Right atrium auricular region (tissue), 2 donors: ENCODE data around the gene BRSK2. TPM values are rescaled to one million over a fixed set of nuclear protein-coding genes. Genes with fewer than 3 reads are reported as not detected.

Experiments
- DNase-seq: peaks from one replicate; pipeline ENCODE4 v3.0.0-alpha.2; 2019; ENCODE audit warnings: low spot score
- H3K27ac ChIP-seq, 2 donors: fragments of 200-600 bp; sonication (generic); 1 replicate in 1 of 2; 2 replicates in 1 of 2; pipeline ENCODE4 v1.5.1; 2016 to 2019
- H3K27me3 ChIP-seq, 2 donors: fragments of 200-600 bp; sonication (generic); one replicate each; pipeline versions ENCODE4 v1.5.1 to v1.6.0; 2017 to 2019
- H3K36me3 ChIP-seq: fragments of 200-600 bp; sonication (generic); one replicate; pipeline ENCODE4 v1.5.1; 2016
- H3K4me1 ChIP-seq, 2 donors: fragments of 200-600 bp; sonication (generic); one replicate each; pipeline versions ENCODE4 v1.5.1 to v1.6.0; 2017 to 2019
- H3K4me3 ChIP-seq, 2 donors: fragments of 200-600 bp; sonication (generic); 1 replicate in 1 of 2; 2 replicates in 1 of 2; pipeline ENCODE4 v1.5.1; 2017 to 2019; ENCODE audit warnings: mild to moderate bottlenecking in 1 of 2, moderate library complexity in 1 of 2
- H3K9me3 ChIP-seq, 2 donors: fragments of 200-600 bp; sonication (generic); one replicate each; pipeline ENCODE4 v1.5.1; 2019
- CTCF ChIP-seq, 2 donors: fragments of 200-600 bp; sonication (generic); IDR thresholded peaks; one replicate each; pipeline ENCODE4 v1.5.1; 2019; ENCODE audit warnings: antibody characterized with exemption in 2 of 2
- total RNA-seq, 2 donors: library from RNA; depleted of rRNA; stranded (reverse); fragments of >200 nt; gene quantifications; one replicate each; pipeline ENCODE4 v1.1.0, GENCODE V29; 2016

The BRSK2 gene
- total RNA-seq, 2 donors from 2014 or later, result 0.19 to 0.51 TPM

GRCh38 chr11:1377231-1377780 lies 12.4 kb upstream of the BRSK2 start:
- TF ChIP-seq CTCF (IDR thresholded peaks at IDR 0.05), result no peak
- Histone ChIP-seq H3K27ac (no peak overlapping the region), H3K4me3 (no peak overlapping the region), H3K27me3 (no peaks in the 10 kb centered on the region), H3K4me1 (no peaks in the 10 kb centered on the region), H3K9me3 (no peaks in the 10 kb centered on the region), H3K36me3 (no peaks in the 10 kb centered on the region)
- no peak for DNase-seq

- no peak overlapping the region for H3K27ac ChIP-seq
- no peaks in the 10 kb centered on the region for H3K36me3 ChIP-seq
- TF ChIP-seq CTCF (IDR thresholded peaks at IDR 0.05), result no peak
- no peak overlapping the region for H3K4me3 ChIP-seq
- no peak for DNase-seq
- peaks cover 0 to 11% of the 10 kb centered on the region in 2 donors for H3K4me1 ChIP-seq
- no peaks in the 10 kb centered on the region for H3K27me3 ChIP-seq
- no peaks in the 10 kb centered on the region for H3K9me3 ChIP-seq
Observed at GRCh38 chr11:1381793-1382425, 7.8 kb upstream of the BRSK2 start.

DNA sequence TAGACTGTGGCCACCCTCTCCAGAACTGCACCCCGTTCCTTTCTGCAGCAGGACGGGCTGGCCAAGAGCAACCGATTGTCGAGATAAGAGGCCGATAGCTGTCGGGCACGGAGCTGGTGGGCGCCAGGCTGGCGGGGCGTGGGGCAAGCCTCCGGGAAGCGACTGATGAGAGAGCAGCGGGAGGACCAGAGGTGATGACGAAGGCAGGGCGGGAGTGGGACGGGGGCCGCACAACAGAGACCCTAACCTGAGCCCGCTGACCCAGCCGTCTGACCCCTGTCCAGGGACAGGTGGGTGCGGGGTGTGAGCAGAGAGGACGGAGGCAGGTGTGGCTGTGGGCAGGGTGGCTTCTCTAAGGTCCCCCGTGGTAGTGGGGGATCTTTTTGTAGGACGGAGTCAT lies 7.3 kb upstream of the BRSK2 start:
- Histone ChIP-seq H3K27ac (peak overlapping the region in 1 of 2 donors; percentile 70), H3K4me1 (peaks cover 0 to 11% of the 10 kb centered on the region in 2 donors), H3K36me3 (no peaks in the 10 kb centered on the region), H3K4me3 (peak overlapping the region in 1 of 2 donors; percentile 54), H3K27me3 (no peaks in the 10 kb centered on the region), H3K9me3 (no peaks in the 10 kb centered on the region)
- TF ChIP-seq CTCF (IDR thresholded peaks at IDR 0.05), result no peak
- no peak for DNase-seq

- no peak for TF ChIP-seq CTCF (IDR thresholded peaks at IDR 0.05)
- peak overlapping the region; percentile 38 to 54 for H3K4me3 ChIP-seq
- H3K9me3 ChIP-seq, result no peaks in the 10 kb centered on the region
- peaks cover 0 to 11% of the 10 kb centered on the region in 2 donors for H3K4me1 ChIP-seq
- H3K27me3 ChIP-seq, result no peaks in the 10 kb centered on the region
- H3K36me3 ChIP-seq, result no peaks in the 10 kb centered on the region
- peak; percentile 92 for DNase-seq
- peak overlapping the region; percentile 55 to 70 for H3K27ac ChIP-seq
Observed at GRCh38 chr11:1382831-1383607, 6.7 kb upstream of the BRSK2 start.

GRCh38 chr11:1384199-1384970 lies 5.3 kb upstream of the BRSK2 start:
- Histone ChIP-seq H3K4me1 (peaks cover 0 to 20% of the 10 kb centered on the region in 2 donors), H3K27me3 (no peaks in the 10 kb centered on the region), H3K4me3 (no peak overlapping the region), H3K9me3 (no peaks in the 10 kb centered on the region), H3K36me3 (no peaks in the 10 kb centered on the region), H3K27ac (no peak overlapping the region)
- TF ChIP-seq CTCF (IDR thresholded peaks at IDR 0.05), result no peak
- no peak for DNase-seq
